ENCODE data around the gene DGCR2. TPM values are rescaled to one million over a fixed set of nuclear protein-coding genes. Genes with fewer than 3 reads are reported as not detected.

Gene DGCR2
- total and polyA plus RNA-seq, 2 of the 8 experiments (the other 6 are each of a cell fraction or from before 2014, with no cell fraction given), result 42.3 to 62.2 TPM

- ChIA-PET CTCF (ENCODE audit: partially characterized antibody) (no interaction called here), POLR2A (ENCODE audit: partially characterized antibody) (interaction anchor here (1.6 kb wide), 1 partner anchor 13 kb away, joined by 5 read pairs; no protein-coding TSS in a partner anchor)
- H2AK5ac ChIP-seq (ENCODE audit: low read depth, low read length), result no peak overlapping the region
- H3K4me2 ChIP-seq (ENCODE audit: insufficient read depth in 1 of 2, low read depth in 2 of 2, low read length in 2 of 2), result no peak overlapping the region
- no peak overlapping the region for H2BK120ac ChIP-seq (replicated peaks; ENCODE audit: low read depth, low read length)
- peaks cover 7 to 47% (median 19%) of the 10 kb centered on the region in 4 experiments; a peak in 6 of 8 replicates for H3K36me3 ChIP-seq (ENCODE audit: control insufficient read depth in 2 of 4, insufficient read depth in 4 of 4, low read length in 3 of 4)
- no peak overlapping the region for H3K27ac ChIP-seq (ENCODE audit: low read depth, low read length)
- H3K4me1 ChIP-seq (replicated peaks in 1 of 4; ENCODE audit: control insufficient read depth in 3 of 4, insufficient read depth in 4 of 4, low read length in 3 of 4), result no peaks in the 10 kb centered on the region
- DNase-seq (ENCODE audit: low read depth in 1 of 2, low spot score in 2 of 2) (no peak), FAIRE-seq (no peak)
- H2AFZ ChIP-seq (ENCODE audit: low read length), result no peak overlapping the region
- peaks cover 2 to 17% of the 10 kb centered on the region in 2 experiments for H4K20me1 ChIP-seq (replicated peaks in 1 of 2; ENCODE audit: control insufficient read depth in 1 of 2, insufficient read depth in 2 of 2, low read length in 2 of 2)
- H3K4ac ChIP-seq (replicated peaks; ENCODE audit: insufficient read length, low read depth, low read length), result no peak overlapping the region
- H3K79me1 ChIP-seq (ENCODE audit: low read depth, low read length), result peaks cover 4% of the 10 kb centered on the region
- no peaks in the 10 kb centered on the region for H3K9me3 ChIP-seq (ENCODE audit: insufficient read depth in 2 of 2, low read depth in 1 of 2, low read length in 1 of 2)
- 92% methylated on average over 20 of the region's 20 CpGs; no CpG with 5 or more reads in 1 of the 2 experiments for WGBS, 2 experiments (ENCODE audit: extremely low coverage in 1 of 2, insufficient coverage in 1 of 2, insufficient read length in 1 of 2, insufficient replicate concordance in 2 of 2, low coverage in 1 of 2, low lambda C conversion rate in 2 of 2, missing lambda C conversion rate in 1 of 2)
- H3K56ac ChIP-seq (replicated peaks; ENCODE audit: insufficient read length, low read depth, low read length), result no peak overlapping the region
- H2BK15ac ChIP-seq (ENCODE audit: low read length), result no peak overlapping the region
- no peaks in the 10 kb centered on the region for H3K79me2 ChIP-seq (ENCODE audit: control insufficient read depth in 1 of 2, insufficient read depth in 2 of 2, low read length in 2 of 2)
- no peaks in the 10 kb centered on the region for H3K23me2 ChIP-seq (ENCODE audit: low read depth, low read length)
- H3K23ac ChIP-seq (ENCODE audit: insufficient read length), result no peak overlapping the region
- H2BK12ac ChIP-seq (ENCODE audit: low read depth, low read length), result no peak overlapping the region
- H3K4me3 ChIP-seq (ENCODE audit: extremely low read depth in 1 of 4, insufficient read depth in 2 of 4, low read depth in 3 of 4, low read length in 4 of 4), result no peak overlapping the region
- H4K5ac ChIP-seq (ENCODE audit: insufficient read length, low read depth, low read length), result no peak overlapping the region
- no peak overlapping the region for H3K14ac ChIP-seq (ENCODE audit: insufficient read length)
- no peak overlapping the region for H3K9ac ChIP-seq (replicated peaks in 1 of 4; ENCODE audit: extremely low read depth in 1 of 4, low read depth in 3 of 4, low read length in 3 of 4)
- H3K27me3 ChIP-seq (replicated peaks in 1 of 4; ENCODE audit: control insufficient read depth in 3 of 4, extremely low read depth in 1 of 4, insufficient read depth in 3 of 4, low read length in 3 of 4), result no peaks in the 10 kb centered on the region
- H4K91ac ChIP-seq (replicated peaks; ENCODE audit: insufficient read length, low read length), result no peak overlapping the region
- no peak overlapping the region for H2BK20ac ChIP-seq (ENCODE audit: low read length)
- H4K8ac ChIP-seq (ENCODE audit: extremely low read depth, insufficient read depth, low read length), result no peak overlapping the region; the same call in 1 of the 2 replicates
- H3K18ac ChIP-seq (ENCODE audit: extremely low read depth, low read length), result no peak overlapping the region
- peak overlapping the region; percentile 35 for H2BK5ac ChIP-seq (ENCODE audit: low read depth, low read length)
- TF ChIP-seq SP4 (IDR thresholded peaks at IDR 0.05; ENCODE audit: low read length) (no peak), BRCA1 (IDR thresholded peaks at IDR 0.05; ENCODE audit: low read depth, low read length) (no peak), EGR1 (IDR thresholded peaks at IDR 0.05; ENCODE audit: borderline replicate concordance, low read depth, low read length) (no peak), RBBP5 (IDR thresholded peaks at IDR 0.05; ENCODE audit: borderline replicate concordance, low read depth, low read length) (no peak), KDM5A (IDR thresholded peaks at IDR 0.05; ENCODE audit: low read length) (no peak), CBX5 (IDR thresholded peaks at IDR 0.05; ENCODE audit: low read depth, low read length) (no peak), POLR2AphosphoS5 (IDR thresholded peaks at IDR 0.05; ENCODE audit: low read depth, low read length) (no peak), JUN (IDR thresholded peaks at IDR 0.05; ENCODE audit: low read depth, low read length) (no peak), CTCF (IDR thresholded peaks at IDR 0.05; ENCODE audit: control extremely low read depth in 1 of 3, insufficient read depth in 1 of 3, low read depth in 1 of 3, low read length in 3 of 3) (no peak), ASH2L (IDR thresholded peaks at IDR 0.05; ENCODE audit: low read length) (no peak), SAP30 (IDR thresholded peaks at IDR 0.05; ENCODE audit: insufficient read depth, insufficient replicate concordance, low read length) (no peak)
Measured at GRCh38 chr22:19059481-19060278, 62.5 kb downstream of the DGCR2 start.

All from H1 (cell line).